ENCODE measurements around the gene HSPB1. TPM values are rescaled to one million over a fixed set of nuclear protein-coding genes. Genes with fewer than 3 reads are reported as not detected.

HSPB1 gene
- total and polyA plus RNA-seq, 12 donors = 1,266 to 6,886 (median 2,108) TPM

- WGBS, 2 donors = 79% methylated on average over 15 of the region's 15 CpGs
- H3K9me3 ChIP-seq = no peaks in the 10 kb centered on the region
- ATAC-seq (peak in 2 of 8 donors; percentile 21 to 33), DNase-seq (no peak)
- intact Hi-C loops (cut with DNase I) = no loop called here
- TF ChIP-seq CTCF (IDR thresholded peaks at IDR 0.05) = no peak
- H3K27ac ChIP-seq = peak overlapping the region in 5 of 10 donors; percentile 1 to 88 (median 65)
- peaks cover 7 to 94% (median 69%) of the 10 kb centered on the region in 9 donors for H3K4me1 ChIP-seq
- H3K4me3 ChIP-seq = no peak overlapping the region
- no peaks in the 10 kb centered on the region for H3K27me3 ChIP-seq
- peaks cover 0 to 96% (median 20%) of the 10 kb centered on the region in 9 donors for H3K36me3 ChIP-seq
Observed at GRCh38 chr7:76328389-76328788, 25.9 kb downstream of the HSPB1 start.

- peaks cover 7 to 94% (median 78%) of the 10 kb centered on the region in 9 donors for H3K4me1 ChIP-seq
- intact Hi-C loops (cut with DNase I) = no loop called here
Observed at GRCh38 chr7:76329479-76329878, 27.0 kb downstream of the HSPB1 start.

GRCh38 chr7:76330261-76330660 lies 27.8 kb downstream of the HSPB1 start:
- Histone ChIP-seq H3K4me3 (no peak overlapping the region), H3K27ac (peak overlapping the region in 4 of 10 donors; percentile 13 to 53 (median 20)), H3K9me3 (no peaks in the 10 kb centered on the region), H3K36me3 (peaks cover 0 to 80% (median 20%) of the 10 kb centered on the region in 9 donors), H3K4me1 (peaks cover 7 to 95% (median 78%) of the 10 kb centered on the region in 9 donors), H3K27me3 (no peaks in the 10 kb centered on the region)
- DNase-seq = no peak
- intact Hi-C loops (cut with DNase I) = no loop called here
- no peak for TF ChIP-seq CTCF (IDR thresholded peaks at IDR 0.05)
- 54 to 62% methylated on average over 4 of the region's 4 CpGs for WGBS, 2 donors
- ATAC-seq = no peak

More at GRCh38 chr7:76329479-76329878, 27.0 kb downstream of the HSPB1 start:
- H3K27me3 ChIP-seq = no peaks in the 10 kb centered on the region
- H3K27ac ChIP-seq = peak overlapping the region in 2 of 10 donors; percentile 2 to 53
- WGBS, 2 donors = 92 to 94% methylated on average over 29 of the region's 29 CpGs
- TF ChIP-seq CTCF (IDR thresholded peaks at IDR 0.05) = no peak
- ATAC-seq (no peak), DNase-seq (no peak)
- peaks cover 0 to 87% (median 20%) of the 10 kb centered on the region in 9 donors for H3K36me3 ChIP-seq
- no peaks in the 10 kb centered on the region for H3K9me3 ChIP-seq
- H3K4me3 ChIP-seq = no peak overlapping the region

- intact Hi-C loops (cut with DNase I) = no loop called here
- H3K4me1 ChIP-seq = peaks cover 7 to 96% (median 81%) of the 10 kb centered on the region in 9 donors
- no peak for TF ChIP-seq CTCF (IDR thresholded peaks at IDR 0.05)
- H3K9me3 ChIP-seq = no peaks in the 10 kb centered on the region
- peaks cover 0 to 75% (median 18%) of the 10 kb centered on the region in 9 donors for H3K36me3 ChIP-seq
- no peaks in the 10 kb centered on the region for H3K27me3 ChIP-seq
- WGBS, 2 donors = 90 to 93% methylated on average over 5 of the region's 5 CpGs
- H3K27ac ChIP-seq = peak overlapping the region in 4 of 10 donors; percentile 16 to 53 (median 24)
- no peak for ATAC-seq
- no peak for DNase-seq
- H3K4me3 ChIP-seq = no peak overlapping the region
Observed at GRCh38 chr7:76330673-76331072, 28.2 kb downstream of the HSPB1 start.
